Gastroesophageal sphincter (tissue), 3 donors: Measurements from ENCODE around the gene ST7.

Experiments
- CTCF ChIP-seq, 4 experiments: fragments of 200-600 bp in 2 of 4; fragments of 450-650 bp in 2 of 4; sonication (generic) in 1 of 4; IDR thresholded peaks; one replicate each; pipeline ENCODE4 v1.5.1; 2017 to 2019; ENCODE audit warnings: antibody characterized with exemption in 4 of 4, mild to moderate bottlenecking in 2 of 4, moderate library complexity in 2 of 4
- POLR2A ChIP-seq, 2 donors: fragments of 450-650 bp; IDR thresholded peaks; one replicate each; pipeline ENCODE4 v1.6.1; 2017; ENCODE audit warnings: antibody characterized with exemption in 2 of 2, mild to moderate bottlenecking in 2 of 2, moderate library complexity in 1 of 2
- POLR2AphosphoS5 ChIP-seq: sonication (generic); formaldehyde crosslinking; IDR thresholded peaks from one replicate; pipeline ENCODE4 v1.6.1; 2017; ENCODE audit warnings: antibody characterized with exemption

GRCh38 chr7:117152213-117153007, 199.1 kb downstream of the ST7 start:
- no peak for TF ChIP-seq CTCF (IDR thresholded peaks at IDR 0.05)
- no peak for TF ChIP-seq POLR2A (IDR thresholded peaks at IDR 0.05)
- TF ChIP-seq POLR2AphosphoS5 = no peak
